Left colon (tissue), 2 donors: Measurements from ENCODE around the gene TCF4. TPM values are rescaled to one million over a fixed set of nuclear protein-coding genes. Genes with fewer than 3 reads are reported as not detected.

ENCODE experiments used
- ATAC-seq: fragments of 200-7000 bp; cut with Tn5 transposase; one replicate; pipeline ENCODE4 v1.9.1; 2020; ENCODE audit warnings: mild to moderate bottlenecking, moderate library complexity
- DNase-seq, 2 donors: peaks; one replicate each; pipeline ENCODE4 v3.0.0-alpha.2; 2020
- intact Hi-C, 2 donors: fragments of 100-400 bp; cut with DNase I in 1 of 2; cut with micrococcal nuclease in 1 of 2; formaldehyde crosslinking; loops; one replicate each; pipeline versions ENCODE4 v1.11.2 to v1.14.0; 2022; cut with DNase I, micrococcal nuclease
- total RNA-seq, 2 donors: library from RNA; stranded (reverse); fragmentation: NEBNext Ultra II Directional; extraction: Animal tissue kit (Norgen Biotek cat#: 25700); gene quantifications; one replicate each; pipeline ENCODE4 v1.2.1, GENCODE V29; 2021
- donor health status: DM: no; HTN: no; CAD: no.
- donor health status: DM: yes; HTN: yes; CAD: no.

The TCF4 gene
- total RNA-seq, 2 donors from 2014 or later = 12.3 to 30.4 TPM

DNA sequence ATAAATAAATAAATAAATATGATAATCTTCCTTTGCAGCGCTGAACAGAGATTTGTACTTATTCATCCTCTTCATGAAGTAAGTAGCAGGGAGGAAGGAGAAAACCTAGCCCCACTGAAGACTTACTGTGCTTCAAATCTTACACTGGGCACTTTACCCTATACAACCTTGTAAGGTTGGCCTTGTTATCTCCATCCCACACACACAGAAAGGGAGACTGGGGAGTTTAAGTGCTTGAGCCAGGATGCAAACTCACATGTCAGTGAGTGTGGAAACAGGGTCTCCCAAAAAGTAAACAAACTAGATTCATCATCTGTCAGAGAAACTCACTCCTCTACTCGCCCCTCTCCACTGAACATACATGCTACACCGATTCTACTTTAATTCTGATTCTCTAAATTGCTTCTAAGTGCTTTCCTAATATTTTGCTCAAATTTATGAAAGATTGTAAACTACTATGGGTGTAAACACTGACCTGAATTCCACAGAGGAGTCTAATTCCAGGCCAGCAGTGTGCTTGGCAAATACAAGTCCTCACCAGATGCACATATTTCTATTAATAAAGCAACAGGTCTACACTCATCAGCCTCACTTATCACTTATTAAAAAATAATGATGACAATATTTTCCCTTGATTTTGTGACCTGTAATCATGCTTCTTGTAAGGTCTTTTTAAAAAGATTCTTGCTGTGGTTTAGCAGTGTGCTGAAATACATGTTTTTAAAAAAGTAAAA lies 155.5 kb downstream of the TCF4 start:
- DNase-seq = no peak
- no peak for ATAC-seq
- intact Hi-C loops = no loop called here

DNA sequence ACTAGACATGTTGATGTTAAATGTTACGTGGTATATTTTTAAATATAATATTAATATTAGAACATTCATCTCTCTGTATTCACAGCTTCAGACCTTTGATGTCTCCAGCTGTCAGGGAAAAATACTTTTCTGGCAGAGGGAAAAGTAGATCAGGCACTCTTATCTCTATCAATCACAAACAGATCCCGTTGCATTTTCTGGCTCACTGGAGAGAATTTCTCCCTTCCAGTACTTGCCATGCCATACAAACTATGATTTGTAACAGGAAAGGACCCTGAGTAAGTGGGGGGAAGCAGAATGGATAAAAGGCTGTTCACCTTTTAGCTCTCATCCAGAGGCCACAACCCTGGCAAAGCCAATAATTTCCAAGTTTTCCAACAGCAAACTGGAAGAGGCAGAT lies 158.0 kb downstream of the TCF4 start:
- intact Hi-C loops = no loop called here
- ATAC-seq = no peak
- DNase-seq = no peak

DNA sequence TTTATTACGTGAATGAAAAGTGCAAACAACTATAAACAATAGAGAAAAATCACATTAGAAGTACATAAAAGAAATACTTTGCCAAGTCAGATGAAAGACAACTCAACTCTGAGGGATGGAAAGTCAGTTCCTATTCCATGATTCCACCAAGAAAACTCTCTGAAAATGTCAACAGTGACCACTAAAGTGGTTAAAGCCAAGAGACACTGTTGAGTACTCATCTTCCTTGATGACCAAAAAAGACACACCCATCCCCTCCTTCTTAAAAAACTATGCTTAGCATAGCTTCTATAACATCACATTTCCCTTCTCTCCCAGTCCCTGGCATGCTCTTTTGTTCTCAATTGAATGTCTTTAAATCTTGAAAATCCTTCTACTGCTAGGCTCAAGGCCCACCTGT lies 160.0 kb downstream of the TCF4 start:
- DNase-seq (no peak), ATAC-seq (no peak)
- intact Hi-C loops = no loop called here

DNA sequence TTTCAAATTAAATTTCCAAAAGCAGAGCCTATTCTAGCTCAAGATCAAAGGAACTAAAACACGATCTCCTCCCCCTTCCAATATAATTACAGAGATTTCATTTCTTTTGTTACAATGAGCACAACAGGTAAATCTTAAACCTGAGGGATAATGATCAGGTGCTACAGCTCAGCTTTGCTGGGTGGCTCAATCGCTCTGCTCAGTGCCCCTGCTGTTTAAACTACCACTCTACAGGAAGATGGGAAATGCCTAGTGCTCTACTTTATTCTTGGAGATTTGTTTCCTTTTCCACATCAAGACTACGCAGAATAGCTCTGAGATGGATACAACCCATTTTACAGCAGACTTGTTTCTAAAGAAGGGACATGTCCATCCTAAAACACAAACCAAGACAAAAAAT lies 162.3 kb downstream of the TCF4 start:
- DNase-seq (no peak), ATAC-seq (no peak)
- intact Hi-C loops = no loop called here

DNA sequence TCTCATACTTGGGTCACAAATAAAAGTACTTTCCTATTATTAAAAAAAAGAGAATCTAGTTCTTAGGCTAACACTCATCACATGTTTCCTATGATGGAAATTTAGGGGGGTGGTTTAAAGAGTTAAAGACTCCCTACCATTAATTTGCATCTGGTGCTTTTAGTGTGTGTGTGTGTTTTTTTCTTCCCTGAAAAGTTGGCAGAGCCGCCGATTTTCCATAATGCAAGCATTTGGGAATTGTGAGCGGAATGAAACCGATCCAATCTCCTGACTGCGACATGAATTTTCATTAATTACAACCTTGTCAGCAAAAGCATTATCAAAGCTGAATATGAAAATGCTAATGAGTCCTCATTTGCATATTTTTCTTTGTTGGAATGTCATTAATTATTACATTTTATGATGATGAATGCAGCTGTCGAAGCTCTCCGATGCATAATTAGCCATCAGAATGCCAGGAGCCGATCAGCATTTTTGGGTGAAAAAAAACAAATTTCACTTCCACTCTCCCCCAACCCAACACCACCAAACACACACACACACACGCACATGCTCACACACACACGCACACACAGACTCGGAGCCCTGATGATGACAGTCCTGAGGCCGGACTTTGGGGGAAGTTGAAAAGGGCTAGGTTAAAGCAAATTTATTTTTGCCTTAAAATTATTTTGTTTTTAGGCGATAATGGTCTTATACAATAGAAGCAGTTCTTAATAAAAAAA lies 165.4 kb downstream of the TCF4 start:
- intact Hi-C loops = no loop called here
- ATAC-seq (no peak), DNase-seq (peak; percentile 19 to 40)

DNA sequence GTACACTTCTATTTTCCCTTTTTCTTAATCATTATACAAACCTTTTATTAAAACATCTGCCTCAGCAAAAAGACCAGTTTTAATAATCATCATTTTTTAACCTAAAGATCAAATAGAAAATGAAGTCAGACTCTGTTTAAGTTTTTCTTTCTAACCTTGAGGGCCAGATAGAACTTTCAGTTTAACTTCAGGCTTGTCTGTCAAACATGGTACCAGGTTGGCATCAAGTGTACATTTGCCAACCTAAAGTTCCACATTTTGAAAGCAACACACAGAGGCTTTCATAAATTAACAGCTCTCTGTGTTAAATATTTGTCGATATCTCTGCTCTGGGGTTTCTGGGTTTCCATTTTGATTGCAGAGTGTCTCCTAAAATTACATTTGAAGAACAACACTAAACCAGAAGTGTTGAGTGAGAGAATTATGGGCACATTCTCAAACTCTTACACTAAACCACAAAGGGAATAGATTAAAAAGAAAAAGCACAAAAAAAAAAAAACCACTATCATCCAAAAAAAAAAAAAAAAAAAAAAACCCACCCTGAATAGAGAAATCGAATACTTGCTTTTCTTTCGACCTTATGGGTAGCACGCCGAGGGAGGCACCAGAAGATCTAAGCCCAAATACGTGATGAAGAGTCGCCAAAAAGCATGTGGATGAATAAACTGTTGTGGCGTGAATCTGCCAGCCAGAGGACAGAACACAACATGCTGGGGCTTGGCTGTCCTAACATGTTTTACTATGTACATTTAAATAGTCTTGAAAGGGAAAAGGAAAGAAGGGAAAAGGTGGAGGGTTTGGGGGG lies 166.2 kb downstream of the TCF4 start:
- no peak for DNase-seq
- intact Hi-C loops = no loop called here
- no peak for ATAC-seq

DNA sequence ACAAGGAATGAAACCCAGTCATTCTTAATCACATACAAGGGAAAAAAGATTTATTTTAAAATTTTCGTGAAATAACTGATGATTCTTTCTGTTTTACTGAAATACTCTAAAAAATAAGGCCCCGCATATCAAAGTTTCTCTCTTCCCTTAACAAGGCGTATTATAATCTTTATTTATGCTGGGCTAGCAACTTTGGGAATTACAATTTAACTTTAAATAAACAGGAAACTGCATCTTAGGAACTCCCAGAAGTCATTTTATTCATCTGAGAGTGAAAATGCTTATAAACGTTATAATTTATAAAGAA lies 166.7 kb downstream of the TCF4 start:
- ATAC-seq (no peak), DNase-seq (no peak)
- intact Hi-C loops = no loop called here

DNA sequence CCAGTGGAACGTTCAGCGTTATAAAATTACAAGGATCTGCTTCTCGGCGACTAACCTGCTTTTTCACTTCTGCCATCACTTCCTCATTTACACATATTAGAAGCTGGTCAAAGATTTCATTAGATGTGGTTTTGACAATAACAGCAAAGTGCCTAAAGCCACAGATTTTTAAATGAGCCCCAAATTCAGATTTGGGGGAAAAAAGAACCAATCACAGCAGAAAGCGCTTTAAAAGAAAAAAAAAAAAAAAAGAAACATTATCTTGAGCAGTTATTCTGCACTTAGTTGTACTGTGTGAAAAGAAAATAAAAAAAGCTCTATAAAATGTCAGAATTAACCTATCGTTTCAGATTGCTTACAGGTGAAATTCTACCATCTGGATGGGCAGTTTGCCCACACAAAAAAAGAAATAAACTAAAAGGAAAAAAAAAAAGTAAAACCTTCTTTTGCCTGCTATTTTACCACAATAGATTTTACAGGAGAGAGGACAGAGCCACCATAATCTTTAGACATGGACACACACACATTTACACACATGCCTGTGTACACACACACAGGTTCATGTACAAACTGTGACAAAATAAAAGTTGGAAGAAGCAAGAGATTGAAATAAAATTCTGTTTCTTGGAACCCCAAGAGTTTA lies 167.2 kb downstream of the TCF4 start:
- intact Hi-C loops = no loop called here
- no peak for ATAC-seq
- no peak for DNase-seq

DNA sequence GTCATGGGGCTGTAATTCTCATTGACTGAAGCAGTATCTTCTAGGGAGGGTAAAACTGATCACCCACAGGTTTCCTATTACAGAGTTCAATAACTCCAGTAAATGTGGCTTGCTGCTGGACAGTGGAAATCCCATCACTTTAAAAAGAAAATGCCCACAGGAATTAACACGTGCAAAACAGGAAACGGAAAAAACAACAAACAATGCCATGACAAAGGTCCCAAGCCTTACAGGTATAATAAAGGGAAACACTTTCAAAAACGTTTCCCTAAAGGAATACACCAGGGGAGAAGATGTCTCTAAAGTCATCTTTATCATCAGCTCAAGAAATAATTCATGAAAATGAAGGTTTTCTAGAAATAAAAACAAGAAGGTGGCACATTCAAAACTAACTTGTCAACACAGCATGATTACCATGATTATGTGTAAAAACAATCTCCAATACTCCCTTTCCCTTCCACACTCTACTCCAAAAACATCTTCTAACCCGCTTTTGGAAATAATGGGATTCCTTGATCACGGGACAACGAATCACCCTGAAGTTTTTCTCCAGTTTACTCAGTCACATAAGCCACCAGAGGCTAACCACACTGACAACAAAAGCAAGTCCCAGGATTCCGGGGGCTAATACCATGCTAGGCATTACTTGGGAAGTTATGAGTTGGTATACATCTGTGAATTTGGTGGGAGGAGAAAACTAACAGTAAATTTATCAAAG lies 167.9 kb downstream of the TCF4 start:
- intact Hi-C loops = loop anchor here in 1 of 2 donors (5.0 to 10.0 kb wide), 3 partner anchors 162 to 1155 kb away; no protein-coding TSS in a partner anchor
- ATAC-seq = no peak
- no peak for DNase-seq

DNA sequence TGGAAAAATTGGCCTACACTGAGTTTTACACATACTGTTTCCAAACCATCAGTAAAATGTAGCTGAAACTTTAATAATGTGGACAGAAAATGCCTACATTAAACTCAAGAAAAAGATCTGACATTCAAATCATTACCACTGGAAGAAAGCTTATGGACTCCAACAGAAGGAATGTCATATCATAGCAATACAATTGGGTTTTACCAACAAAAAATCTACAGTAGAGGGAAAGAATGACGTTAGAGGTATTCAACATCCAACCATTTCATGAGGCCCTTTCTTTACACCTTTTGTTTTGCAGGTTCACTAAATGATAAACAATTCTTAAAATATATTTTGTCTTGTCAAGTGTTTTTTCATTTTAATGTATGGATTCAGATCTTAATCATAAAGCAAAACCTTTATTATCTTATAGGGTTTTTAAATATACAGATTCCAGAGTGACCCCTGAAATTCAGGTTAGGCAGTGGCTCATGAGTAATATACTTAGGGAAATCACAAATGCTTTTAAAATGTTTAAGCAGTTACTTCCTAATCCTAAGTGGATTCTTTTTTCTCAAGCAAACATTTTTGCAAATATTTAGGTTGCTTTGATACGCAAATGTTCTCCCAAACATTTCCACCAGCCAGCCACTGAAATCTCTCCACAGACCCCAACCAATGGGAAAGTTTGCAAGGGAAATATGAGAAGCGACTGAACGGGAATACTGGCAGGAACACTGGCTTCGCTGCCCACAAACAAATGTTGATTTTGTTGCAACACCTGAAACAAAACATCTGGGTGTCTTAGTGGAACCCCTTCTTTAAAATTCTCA lies 168.7 kb downstream of the TCF4 start:
- intact Hi-C loops = loop anchor here in 1 of 2 donors (5.0 to 10.0 kb wide), 3 partner anchors 163 to 1155 kb away; no protein-coding TSS in a partner anchor
- DNase-seq (no peak), ATAC-seq (no peak)

DNA sequence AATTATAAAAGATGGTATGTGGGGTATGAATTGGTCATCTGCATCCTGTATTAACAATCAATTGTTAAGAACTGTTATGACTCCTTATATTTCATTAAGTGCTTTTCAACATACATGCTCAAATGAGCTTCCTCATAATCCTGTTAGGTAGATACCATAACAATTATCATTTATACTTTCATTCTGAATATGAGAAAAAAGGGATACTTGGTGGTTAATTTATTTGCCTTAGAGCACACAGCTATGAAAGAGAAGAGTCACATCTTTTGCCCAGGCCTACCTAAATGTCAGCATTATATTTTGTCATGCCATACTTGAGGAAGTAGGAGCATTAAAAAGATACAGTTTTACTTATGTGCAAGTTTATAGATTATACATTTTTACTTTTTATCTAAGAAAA lies 169.6 kb downstream of the TCF4 start:
- intact Hi-C loops = loop anchor here in 1 of 2 donors (5.0 to 10.0 kb wide), 3 partner anchors 164 to 1156 kb away; no protein-coding TSS in a partner anchor
- ATAC-seq (no peak), DNase-seq (no peak)

DNA sequence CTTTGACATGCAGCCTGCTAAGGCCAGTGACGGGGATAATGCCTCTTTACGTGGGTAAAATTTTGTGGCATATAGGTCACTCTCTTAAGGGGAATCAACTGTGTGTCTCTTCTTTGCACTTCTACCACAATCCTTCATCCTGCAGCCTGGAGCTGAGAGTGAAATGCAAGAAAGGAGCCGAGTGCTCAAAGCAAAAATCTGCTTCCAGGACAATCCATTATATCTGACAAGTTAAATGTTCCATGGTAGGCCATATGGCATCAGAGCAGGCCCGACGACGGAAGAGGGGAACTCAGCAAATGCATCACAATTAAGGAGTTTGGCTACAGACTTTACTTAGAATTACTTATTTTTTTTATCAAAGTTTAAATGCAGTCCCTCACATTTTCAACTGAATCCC lies 171.2 kb downstream of the TCF4 start:
- intact Hi-C loops = loop anchor here in 1 of 2 donors (5.0 to 10.0 kb wide), 3 partner anchors 166 to 1158 kb away; no protein-coding TSS in a partner anchor
- no peak for DNase-seq
- ATAC-seq = no peak

DNA sequence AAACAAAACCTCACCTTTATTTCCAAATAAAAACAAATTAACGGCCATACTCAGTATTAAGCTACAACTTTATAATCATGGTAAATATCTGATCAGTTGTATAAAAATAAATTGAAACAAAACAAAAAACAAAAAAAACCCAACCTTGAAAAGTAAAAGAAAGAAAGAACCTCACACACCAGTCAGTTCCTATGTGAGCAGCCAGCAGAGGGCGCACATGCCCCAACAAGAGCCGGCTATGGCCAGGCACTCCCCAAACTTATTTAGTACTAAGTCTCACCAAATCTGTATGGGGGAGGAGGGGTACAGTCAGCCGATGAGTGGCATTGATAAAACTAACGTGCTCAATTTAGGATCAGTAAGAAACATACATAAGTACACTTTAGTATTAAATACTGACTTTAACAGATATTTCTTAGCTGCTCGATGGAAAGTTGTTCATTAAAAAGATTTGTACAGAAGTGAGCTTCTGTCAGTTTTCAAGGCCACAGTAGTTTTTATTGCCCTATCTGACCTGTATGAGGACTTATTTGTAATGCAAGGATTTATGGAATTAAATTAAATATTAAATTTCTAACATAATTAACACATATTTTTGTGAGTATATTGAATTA lies 172.6 kb downstream of the TCF4 start:
- intact Hi-C loops = loop anchor here in 1 of 2 donors (5.0 to 10.0 kb wide), 3 partner anchors 167 to 1159 kb away; no protein-coding TSS in a partner anchor
- peak; percentile 56 for ATAC-seq
- peak; percentile 65 to 90 for DNase-seq

DNA sequence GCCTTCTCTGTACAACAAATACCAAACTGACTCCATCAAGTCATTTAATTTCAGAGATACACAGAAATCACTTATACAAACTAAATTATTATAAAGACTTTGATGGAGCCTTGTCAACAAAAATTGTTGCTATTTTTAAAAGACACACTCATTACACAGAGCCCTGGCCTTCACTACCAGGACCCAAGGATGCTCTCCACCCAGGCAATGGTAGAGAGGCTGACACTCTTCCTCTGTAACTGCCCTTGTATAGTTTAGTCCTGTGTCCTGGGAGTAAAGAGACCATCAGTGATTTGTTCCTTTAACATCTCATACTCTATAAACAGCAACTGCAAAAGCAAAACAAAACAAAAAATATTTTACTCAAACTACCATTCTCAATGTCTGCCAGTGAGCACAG lies 173.5 kb downstream of the TCF4 start:
- no peak for ATAC-seq
- DNase-seq = no peak
- intact Hi-C loops = loop anchor here in 1 of 2 donors (10.0 kb wide), 1 partner anchor 1160 kb away; no protein-coding TSS in a partner anchor

DNA sequence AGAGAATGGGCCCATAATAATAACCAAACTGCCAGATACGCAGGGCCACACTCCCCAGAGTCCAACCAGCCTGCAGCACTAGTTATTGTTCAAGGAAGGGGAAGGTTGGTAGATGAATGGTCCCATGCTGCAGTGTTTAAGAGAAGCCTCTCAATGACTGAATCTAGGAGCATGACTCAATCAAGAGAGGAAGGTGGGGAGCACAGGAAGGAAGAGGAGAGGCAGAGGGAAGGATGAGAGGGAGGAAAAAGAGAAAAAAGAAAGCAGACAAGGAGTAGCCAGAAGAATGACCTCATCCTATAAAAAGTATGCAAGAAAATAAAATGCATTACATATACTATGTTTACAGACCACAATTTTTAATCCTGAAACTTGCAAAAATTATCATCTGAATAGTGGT lies 174.5 kb downstream of the TCF4 start:
- no peak for ATAC-seq

DNA sequence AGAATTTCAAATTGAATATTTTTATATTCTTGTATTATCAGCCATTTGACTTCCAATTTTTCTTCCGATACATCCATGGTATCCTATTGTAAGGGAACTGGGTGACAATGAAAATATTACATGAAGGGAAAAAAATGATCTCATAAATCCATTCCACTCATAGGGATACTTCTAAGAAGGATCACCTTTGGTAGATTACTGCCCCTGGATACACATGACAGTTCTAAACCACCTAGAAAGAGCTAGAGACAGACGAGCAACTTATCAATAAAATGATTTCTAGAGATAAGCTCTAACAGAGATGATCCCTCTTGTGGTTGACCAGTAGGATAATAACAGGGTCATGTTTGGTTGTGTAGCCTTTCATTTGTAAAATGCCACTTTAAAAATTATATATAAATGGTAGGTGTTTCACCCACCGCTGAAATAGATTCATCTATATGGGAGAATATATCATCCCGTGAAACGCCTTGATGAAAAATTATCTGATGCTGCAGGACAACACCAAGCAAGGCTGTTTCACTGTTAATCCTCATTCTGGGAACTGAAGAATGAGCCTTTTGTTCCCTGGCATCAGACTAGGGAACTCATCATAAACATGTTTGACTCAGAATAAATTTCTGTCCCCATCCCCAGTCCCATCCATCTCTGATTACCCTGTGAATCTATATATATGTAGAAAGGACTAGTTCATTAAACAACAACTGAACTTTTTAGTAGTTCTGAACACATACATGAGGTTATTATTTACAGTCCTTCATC lies 180.0 kb downstream of the TCF4 start:
- intact Hi-C loops = loop anchor here in 1 of 2 donors (10.0 kb wide), 1 partner anchor 163 kb away; no protein-coding TSS in a partner anchor
- DNase-seq = no peak

More for the DNA sequence above, 174.5 kb downstream of the TCF4 start:
- no peak for DNase-seq
- intact Hi-C loops = loop anchor here in 1 of 2 donors (10.0 kb wide), 1 partner anchor 1161 kb away; no protein-coding TSS in a partner anchor

More for the DNA sequence above, 180.0 kb downstream of the TCF4 start:
- no peak for ATAC-seq
